HepG2 (cell line): ENCODE measurements around the gene SYMPK. TPM values are rescaled to one million over a fixed set of nuclear protein-coding genes. Genes with fewer than 3 reads are reported as not detected.

ENCODE experiments used
- ATAC-seq: fragments of 200-7000 bp; cut with Tn5 transposase; 3 replicates; pipeline ENCODE4 v1.9.1; 2020; ENCODE audit warnings: mild to moderate bottlenecking, moderate library complexity
- BruUV-seq: library from RNA; stranded (reverse); fragments of 400-500 nt; replicated peaks from 2 replicates; lab custom pipeline; 2021; lab: Mats Ljungman, UMichigan
- CTCF ChIA-PET: fragments of 300-600 bp; formaldehyde crosslinking; extraction: SDS; loops from one replicate; lab custom pipeline; 2021; ENCODE audit warnings: low total read pairs, inconsistent platforms, low intra/inter-chr PET ratio; lab: Yijun Ruan, JAX
- POLR2A ChIA-PET: fragments of 350-600 bp; sonication (Branson Sonifier 250); formaldehyde crosslinking; loops from one replicate; lab custom pipeline; 2020; ENCODE audit warnings: antibody characterized with exemption, inconsistent platforms; lab: Yijun Ruan, JAX
- DNase-seq: peaks from one replicate; pipeline ENCODE4 v3.0.0-alpha.2; 2015; ENCODE audit warnings: low spot score
- FAIRE-seq: peaks from 3 replicates; lab custom pipeline; 2011; peaks lifted over from hg19 to GRCh38; lab: Jason Lieb, UNC
- H2AFZ ChIP-seq: one replicate; pipeline ENCODE4 v1.6.1; 2011; ENCODE audit warnings: low read length, inconsistent platforms
- H3K27ac ChIP-seq: fragments of 300-600 bp; 3 replicates; pipeline ENCODE4 v1.8.0; 2011; ENCODE audit warnings: mixed run types, mild to moderate bottlenecking, mixed read lengths, low read length, inconsistent platforms; ENCODE audit not compliant: insufficient read depth; ENCODE audit errors: extremely low read length
- H3K27me3 ChIP-seq, 2 experiments: fragments of 200-600 bp in 1 of 2; 2 replicates in 1 of 2; 3 replicates in 1 of 2; pipeline versions ENCODE4 v1.6.0 to v1.8.0; 2011; ENCODE audit warnings: low read length in 2 of 2, mild to moderate bottlenecking in 2 of 2, moderate library complexity in 2 of 2, inconsistent platforms in 1 of 2; ENCODE audit not compliant: insufficient read depth in 2 of 2, control insufficient read depth in 1 of 2
- H3K36me3 ChIP-seq, 2 experiments: fragments of 200-600 bp in 1 of 2; replicated peaks in 1 of 2; 2 replicates in 1 of 2; 3 replicates in 1 of 2; pipeline versions ENCODE4 v1.5.1 to v1.8.0; 2011; ENCODE audit warnings: low read length in 2 of 2, inconsistent platforms in 1 of 2; ENCODE audit not compliant: insufficient read depth in 2 of 2, control insufficient read depth in 1 of 2
- H3K4me1 ChIP-seq: 2 replicates; pipeline ENCODE4 v1.5.1; 2012; ENCODE audit warnings: low read length, inconsistent platforms; ENCODE audit not compliant: insufficient read depth
- H3K4me2 ChIP-seq: 2 replicates; pipeline ENCODE4 v1.6.0; 2011; ENCODE audit warnings: low read depth, low read length, inconsistent platforms
- H3K4me3 ChIP-seq, 3 experiments: fragments of 200-600 bp in 1 of 3; sonication (generic), shearing (Covaris generic) in 1 of 3; replicated peaks in 1 of 3; 2 replicates each; pipeline ENCODE4 v1.5.1; 2011 to 2016; ENCODE audit warnings: low read length in 3 of 3, inconsistent platforms in 2 of 3, low read depth in 2 of 3, mild to moderate bottlenecking in 2 of 3, control low read depth in 1 of 3, mixed read lengths in 1 of 3; ENCODE audit not compliant: insufficient read depth in 1 of 3
- H3K79me2 ChIP-seq: one replicate; pipeline ENCODE4 v1.6.1; 2011; ENCODE audit warnings: low read length, inconsistent platforms; ENCODE audit not compliant: insufficient read depth
- H3K9ac ChIP-seq: 2 replicates; pipeline ENCODE4 v1.6.0; 2011; ENCODE audit warnings: mild to moderate bottlenecking, low read depth, low read length, inconsistent platforms; ENCODE audit not compliant: insufficient read depth
- H3K9me3 ChIP-seq: 2 replicates; pipeline ENCODE4 v1.5.1; 2012; ENCODE audit warnings: mild to moderate bottlenecking, low read length
- H4K20me1 ChIP-seq: 2 replicates; pipeline ENCODE4 v1.6.0; 2011; ENCODE audit warnings: inconsistent platforms, mild to moderate bottlenecking, low read length, moderate library complexity; ENCODE audit not compliant: insufficient read depth
- ATF1 ChIP-seq: IDR thresholded peaks from 2 replicates; pipeline ENCODE4 v1.6.1; 2016; ENCODE audit warnings: mild to moderate bottlenecking, control low read depth
- GABPA ChIP-seq, 2 experiments: IDR thresholded peaks; 2 replicates each; pipeline ENCODE4 v1.6.1; 2011 to 2016; ENCODE audit warnings: low read depth in 2 of 2, low read length in 1 of 2, missing biosample characterization in 1 of 2, missing genetic modification characterization in 1 of 2
- KDM1A ChIP-seq: IDR thresholded peaks from 2 replicates; pipeline ENCODE4 v1.6.1; 2016; ENCODE audit warnings: missing compliant biosample characterization
- KDM3A ChIP-seq: IDR thresholded peaks from 2 replicates; pipeline ENCODE4 v1.6.1; 2018; ENCODE audit warnings: low read depth, missing compliant biosample characterization
- KLF6 ChIP-seq: IDR thresholded peaks from 2 replicates; pipeline ENCODE4 v1.8.0; 2016; ENCODE audit warnings: missing biosample characterization, missing genetic modification reagents
- POLR2A ChIP-seq, 2 experiments: IDR thresholded peaks; 2 replicates each; pipeline ENCODE4 v1.6.1; 2011; ENCODE audit warnings: low read depth in 2 of 2, low read length in 2 of 2, mild to moderate bottlenecking in 1 of 2, moderate library complexity in 1 of 2; ENCODE audit not compliant: insufficient read depth in 1 of 2
- PTBP1 ChIP-seq: fragments of 200-400 bp; formaldehyde crosslinking; IDR thresholded peaks from 2 replicates; pipeline ENCODE4 v1.6.1; 2018; ENCODE audit warnings: low read length, low read depth; ENCODE audit not compliant: poor library complexity, severe bottlenecking
- RORA ChIP-seq: sonication (generic); formaldehyde crosslinking; IDR thresholded peaks from 2 replicates; pipeline ENCODE4 v1.5.0; 2020; ENCODE audit warnings: mild to moderate bottlenecking, missing genetic modification reagents, moderate library complexity
- SPEN ChIP-seq: sonication (generic); formaldehyde crosslinking; IDR thresholded peaks from 2 replicates; pipeline ENCODE4 v1.5.1; 2020; ENCODE audit warnings: low read depth, mild to moderate bottlenecking, missing genetic modification reagents
- SRY ChIP-seq: sonication (generic); formaldehyde crosslinking; IDR thresholded peaks from 2 replicates; pipeline ENCODE4 v1.8.0; 2022; ENCODE audit warnings: mild to moderate bottlenecking, missing genetic modification reagents
- ZNF547 ChIP-seq: sonication (generic); formaldehyde crosslinking; IDR thresholded peaks from 2 replicates; pipeline ENCODE4 v1.5.1; 2020; ENCODE audit warnings: mild to moderate bottlenecking, missing genetic modification reagents
- ZNF7 ChIP-seq: IDR thresholded peaks from 2 replicates; pipeline ENCODE4 v1.6.1; 2016; ENCODE audit warnings: missing biosample characterization, missing genetic modification reagents
- WGBS: methylation state at CpG from one replicate; pipeline ENCODE4 v1.1.6; 2017; ENCODE audit warnings: low lambda C conversion rate; 5-methylcytosine and 5-hydroxymethylcytosine counted together
- in situ Hi-C: cut with HindIII; loops from 2 replicates; pipeline ENCODE4 v1.10.0; 2017; ENCODE audit warnings: low pct_unique_long_range_greater_than_20kb; ENCODE audit not compliant: extremely low pct_ligation_motif_present
- intact Hi-C: fragments of 100-400 bp; cut with micrococcal nuclease; formaldehyde crosslinking; loops from one replicate; pipeline ENCODE4 v1.10.0; 2022; ENCODE audit not compliant: unreplicated experiment
- polyA plus RNA-seq, 8 experiments: library from polyadenylated mRNA; depleted of rRNA in 3 of 8; stranded (reverse) in 7 of 8; unstranded in 1 of 8; fragments of >200 nt; fragmentation: Illumina TruSeq in 4 of 8; extraction: Trizol in 4 of 8; gene quantifications; 2 replicates each; pipeline versions ENCODE4 v1.2.1 to v1.2.3, GENCODE V29; 2011 to 2016; ENCODE audit warnings: low read depth in 4 of 8, missing spikeins in 1 of 8, mixed read lengths in 1 of 8; ENCODE audit not compliant: insufficient read depth in 1 of 8
- total RNA-seq, 5 experiments: library from RNA; depleted of rRNA; stranded (reverse); fragments of >200 nt; fragmentation: Illumina TruSeq; extraction: Trizol; gene quantifications; 2 replicates each; pipeline ENCODE4 v1.2.3, GENCODE V29; 2016; ENCODE audit warnings: low read depth in 1 of 5
- TF ChIP-seq, protein P1 (sequence below): sonication (generic); formaldehyde crosslinking; IDR thresholded peaks from 2 replicates; pipeline ENCODE4 v1.9.0; 2021; ENCODE audit warnings: missing genetic modification reagents, mild to moderate bottlenecking, borderline replicate concordance
- TF ChIP-seq, protein P2 (sequence below): sonication (generic); formaldehyde crosslinking; IDR thresholded peaks from 2 replicates; pipeline ENCODE4 v1.8.1; 2023; ENCODE audit warnings: mild to moderate bottlenecking, missing genetic modification reagents
- TF ChIP-seq, protein P3 (sequence below): IDR thresholded peaks from 2 replicates; pipeline ENCODE4 v1.6.1; 2012; ENCODE audit warnings: inconsistent platforms
- TF ChIP-seq, protein P4 (sequence below): sonication (generic); formaldehyde crosslinking; IDR thresholded peaks from 2 replicates; pipeline ENCODE4 v1.4.0; 2020; ENCODE audit warnings: missing genetic modification reagents, mild to moderate bottlenecking, borderline replicate concordance

The SYMPK gene
- total and polyA plus RNA-seq, 2 of the 13 experiments (the other 11 are each of a cell fraction or from before 2014, with no cell fraction given), result 21.9 to 55.7 TPM

DNA sequence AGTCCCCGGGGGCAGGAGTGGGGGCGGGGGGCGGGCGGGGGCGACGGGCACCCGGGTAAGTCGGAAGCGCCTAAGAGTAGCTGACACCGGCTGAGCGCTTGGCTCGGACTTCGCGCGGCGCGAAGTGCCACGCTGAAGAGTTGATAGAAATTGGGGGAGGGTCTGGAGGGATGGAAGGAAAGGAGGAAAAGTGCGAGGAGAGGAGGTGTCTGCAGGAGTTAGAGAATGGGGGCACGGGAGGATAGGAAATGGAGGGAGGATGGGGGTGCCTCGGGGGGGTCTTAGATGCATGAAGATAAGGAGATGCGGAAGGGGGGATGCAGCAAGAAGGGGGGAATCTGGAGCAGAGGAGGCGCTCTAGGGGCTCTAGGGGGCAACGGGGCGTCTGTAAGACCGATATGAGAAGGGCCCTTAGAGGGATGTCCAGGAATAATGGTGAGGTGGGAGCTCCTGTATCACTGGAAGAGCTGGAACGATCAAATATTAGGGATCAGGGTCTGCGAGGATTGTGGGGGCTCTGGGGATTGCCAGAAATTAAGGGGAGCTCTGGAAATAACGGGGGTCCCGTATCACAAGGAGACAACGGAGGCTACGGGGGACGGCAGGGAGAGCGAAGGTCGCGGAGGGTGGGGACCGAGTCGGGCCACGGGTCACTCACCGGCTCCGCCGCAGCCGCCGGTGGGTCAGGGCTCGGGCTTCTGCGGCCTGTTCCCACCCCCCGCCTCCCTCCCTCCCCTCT is 39.1 kb upstream of the SYMPK start, which contains the start of gene MYPOP (continued):
- 0 out of 2 replicates have a peak, but pooled peaks have one; percentile 46 for TF ChIP-seq KLF6

DNA sequence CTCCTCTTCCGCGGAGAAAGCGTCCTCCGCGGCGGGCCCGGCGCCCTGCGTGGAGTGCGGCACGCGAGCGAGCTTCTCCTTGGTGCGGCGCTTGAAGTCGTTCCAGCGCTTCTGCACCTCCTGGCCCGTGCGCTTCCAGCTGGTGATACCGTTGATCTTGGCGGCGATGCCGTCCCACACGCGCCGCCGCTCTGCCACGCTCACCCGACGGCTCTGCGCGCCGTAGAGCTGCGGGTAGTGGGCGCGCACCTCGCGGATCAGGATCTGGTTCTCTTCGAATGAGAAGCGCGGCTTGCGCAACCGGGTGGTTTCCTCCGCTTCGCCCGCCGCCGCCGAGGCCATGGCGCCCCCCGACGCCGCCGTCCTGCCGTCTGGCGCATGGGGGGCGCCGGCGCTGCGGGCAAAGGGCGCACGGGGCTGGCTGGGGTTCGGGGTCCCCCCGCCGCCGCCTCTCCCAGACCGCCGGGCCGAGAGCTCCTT is 38.5 kb upstream of the SYMPK start:
- Histone ChIP-seq H3K27me3 (peaks cover 0 to 3% of the 10 kb centered on the region in 2 experiments; a peak in 2 of 5 replicates), H3K4me2 (peak overlapping the region; percentile 86), H3K9me3 (no peaks in the 10 kb centered on the region), H2AFZ (no peak overlapping the region), H3K79me2 (peaks cover 17% of the 10 kb centered on the region), H4K20me1 (no peaks in the 10 kb centered on the region), H3K4me3 (peak overlapping the region; percentile 63 to 87 (median 83)), H3K9ac (peak overlapping the region; percentile 79), H3K27ac (peak overlapping the region; percentile 90), H3K36me3 (peaks cover 1 to 13% of the 10 kb centered on the region in 2 experiments; a peak in 3 of 5 replicates), H3K4me1 (peaks cover 48% of the 10 kb centered on the region)
- no peak for FAIRE-seq
- CTCF ChIA-PET, result interaction anchor here (0.8 to 1.6 kb wide), 2 partner anchors 18 to 85 kb away, joined by 3 to 4 read pairs; no protein-coding TSS in a partner anchor
- no peak for DNase-seq
- no TSS peak for BruUV-seq
- ATAC-seq, result peak; percentile 13
- POLR2A ChIA-PET, result interaction anchor here (1.1 to 3.4 kb wide), 4 partner anchors 16 to 38 kb away, joined by 3 to 24 read pairs (median 18); partner anchors contain the start of genes FOXA3, IRF2BP1 and SYMPK
- in situ Hi-C loops, result loop anchor here (10.0 kb wide), 1 partner anchor 173 kb away; no protein-coding TSS in a partner anchor
- WGBS, result no CpG with 5 or more reads among the region's 69 CpGs
- intact Hi-C loops, result no loop called here
- TF ChIP-seq, protein P1, sequence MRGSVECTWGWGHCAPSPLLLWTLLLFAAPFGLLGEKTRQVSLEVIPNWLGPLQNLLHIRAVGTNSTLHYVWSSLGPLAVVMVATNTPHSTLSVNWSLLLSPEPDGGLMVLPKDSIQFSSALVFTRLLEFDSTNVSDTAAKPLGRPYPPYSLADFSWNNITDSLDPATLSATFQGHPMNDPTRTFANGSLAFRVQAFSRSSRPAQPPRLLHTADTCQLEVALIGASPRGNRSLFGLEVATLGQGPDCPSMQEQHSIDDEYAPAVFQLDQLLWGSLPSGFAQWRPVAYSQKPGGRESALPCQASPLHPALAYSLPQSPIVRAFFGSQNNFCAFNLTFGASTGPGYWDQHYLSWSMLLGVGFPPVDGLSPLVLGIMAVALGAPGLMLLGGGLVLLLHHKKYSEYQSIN (CRISPR knock-in tag), result no peak
- TF ChIP-seq POLR2A (IDR thresholded peaks at IDR 0.05; ENCODE audit: insufficient read depth in 1 of 2, low read depth in 2 of 2, low read length in 2 of 2) (no peak), RORA (CRISPR knock-in tag) (no peak), GABPA (IDR thresholded peaks at IDR 0.05; ENCODE audit: low read depth, low read length) (no peak), GABPA (CRISPR knock-in tag; IDR thresholded peaks at IDR 0.05; ENCODE audit: low read depth) (no peak), ZNF7 (no peak), SPEN (CRISPR knock-in tag) (no peak; the same call in 1 of the 2 replicates), PTBP1 (no peak), KDM3A (CRISPR knock-in tag) (no peak), KDM1A (CRISPR knock-in tag) (no peak), ATF1 (no peak), SRY (CRISPR knock-in tag) (no peak), ZNF547 (no peak)
- TF ChIP-seq, protein P2, sequence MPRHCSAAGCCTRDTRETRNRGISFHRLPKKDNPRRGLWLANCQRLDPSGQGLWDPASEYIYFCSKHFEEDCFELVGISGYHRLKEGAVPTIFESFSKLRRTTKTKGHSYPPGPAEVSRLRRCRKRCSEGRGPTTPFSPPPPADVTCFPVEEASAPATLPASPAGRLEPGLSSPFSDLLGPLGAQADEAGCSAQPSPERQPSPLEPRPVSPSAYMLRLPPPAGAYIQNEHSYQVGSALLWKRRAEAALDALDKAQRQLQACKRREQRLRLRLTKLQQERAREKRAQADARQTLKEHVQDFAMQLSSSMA (CRISPR knock-in tag), result no peak
- TF ChIP-seq, protein P3, sequence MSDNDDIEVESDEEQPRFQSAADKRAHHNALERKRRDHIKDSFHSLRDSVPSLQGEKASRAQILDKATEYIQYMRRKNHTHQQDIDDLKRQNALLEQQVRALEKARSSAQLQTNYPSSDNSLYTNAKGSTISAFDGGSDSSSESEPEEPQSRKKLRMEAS, result peak; percentile 65; the same call in 1 of the 2 replicates
- TF ChIP-seq, protein P4, sequence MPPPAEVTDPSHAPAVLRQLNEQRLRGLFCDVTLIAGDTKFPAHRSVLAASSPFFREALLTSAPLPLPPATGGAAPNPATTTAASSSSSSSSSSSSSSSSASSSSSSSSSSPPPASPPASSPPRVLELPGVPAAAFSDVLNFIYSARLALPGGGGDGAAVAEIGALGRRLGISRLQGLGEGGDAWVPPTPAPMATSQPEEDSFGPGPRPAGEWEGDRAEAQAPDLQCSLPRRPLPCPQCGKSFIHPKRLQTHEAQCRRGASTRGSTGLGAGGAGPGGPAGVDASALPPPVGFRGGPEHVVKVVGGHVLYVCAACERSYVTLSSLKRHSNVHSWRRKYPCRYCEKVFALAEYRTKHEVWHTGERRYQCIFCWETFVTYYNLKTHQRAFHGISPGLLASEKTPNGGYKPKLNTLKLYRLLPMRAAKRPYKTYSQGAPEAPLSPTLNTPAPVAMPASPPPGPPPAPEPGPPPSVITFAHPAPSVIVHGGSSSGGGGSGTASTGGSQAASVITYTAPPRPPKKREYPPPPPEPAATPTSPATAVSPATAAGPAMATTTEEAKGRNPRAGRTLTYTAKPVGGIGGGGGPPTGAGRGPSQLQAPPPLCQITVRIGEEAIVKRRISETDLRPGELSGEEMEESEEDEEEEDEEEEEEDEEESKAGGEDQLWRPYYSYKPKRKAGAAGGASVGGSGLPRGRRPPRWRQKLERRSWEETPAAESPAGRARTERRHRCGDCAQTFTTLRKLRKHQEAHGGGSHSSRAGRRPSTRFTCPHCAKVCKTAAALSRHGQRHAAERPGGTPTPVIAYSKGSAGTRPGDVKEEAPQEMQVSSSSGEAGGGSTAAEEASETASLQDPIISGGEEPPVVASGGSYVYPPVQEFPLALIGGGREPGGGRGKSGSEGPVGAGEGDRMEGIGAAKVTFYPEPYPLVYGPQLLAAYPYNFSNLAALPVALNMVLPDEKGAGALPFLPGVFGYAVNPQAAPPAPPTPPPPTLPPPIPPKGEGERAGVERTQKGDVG (CRISPR knock-in tag), result 0 out of 2 replicates have a peak, but pooled peaks have one; percentile 32
